ENCODE results near the gene ATP8B1. TPM values are rescaled to one million over a fixed set of nuclear protein-coding genes. Genes with fewer than 3 reads are reported as not detected.
A peak's percentile ranks its signal among the peaks of the same experiment; 100 is the strongest.

The ATP8B1 gene
- total and polyA plus RNA-seq, 2 of the 8 experiments (the other 6 are each of a cell fraction or from before 2014, with no cell fraction given), result 1.1 to 4.6 TPM

DNA sequence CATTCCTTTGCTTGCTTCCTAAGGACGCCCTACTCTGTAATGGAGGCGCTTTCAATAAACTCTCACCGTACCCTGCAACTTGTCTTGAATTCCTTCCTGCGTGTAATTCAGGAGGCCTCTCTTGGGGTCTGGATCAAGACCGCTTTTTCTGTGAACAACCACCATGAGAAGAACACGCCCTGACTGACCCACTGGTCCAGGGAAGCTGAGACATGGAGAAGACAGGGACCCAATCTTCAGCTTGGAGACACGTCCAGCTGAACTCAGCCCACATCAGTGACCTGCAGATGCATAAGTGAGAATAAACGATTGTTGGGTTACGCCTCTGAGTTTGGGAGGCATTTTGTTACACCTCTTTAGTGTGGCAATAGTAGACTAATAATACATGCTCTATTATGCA is 173.7 kb downstream of the ATP8B1 start:
- Histone ChIP-seq H4K8ac (ENCODE audit: extremely low read depth, insufficient read depth, low read length) (no peak overlapping the region), H2BK12ac (ENCODE audit: low read depth, low read length) (no peak overlapping the region), H2BK20ac (ENCODE audit: low read length) (no peak overlapping the region), H3K4me2 (ENCODE audit: insufficient read depth in 1 of 2, low read depth in 2 of 2, low read length in 2 of 2) (peak overlapping the region; percentile 37 to 90; a peak in 2 of 4 replicates), H3K9me3 (ENCODE audit: insufficient read depth in 2 of 2, low read depth in 1 of 2, low read length in 1 of 2) (no peaks in the 10 kb centered on the region), H2BK120ac (replicated peaks; ENCODE audit: low read depth, low read length) (no peak overlapping the region), H3K18ac (ENCODE audit: extremely low read depth, low read length) (no peak overlapping the region), H3K4me3 (ENCODE audit: extremely low read depth in 1 of 4, insufficient read depth in 2 of 4, low read depth in 3 of 4, low read length in 4 of 4) (peak overlapping the region in 3 of 4 experiments; percentile 66 to 72 (median 68); a peak in 3 of 8 replicates), H3K56ac (replicated peaks; ENCODE audit: insufficient read length, low read depth, low read length) (no peak overlapping the region), H3K79me1 (ENCODE audit: low read depth, low read length) (no peaks in the 10 kb centered on the region), H2BK5ac (ENCODE audit: low read depth, low read length) (no peak overlapping the region), H3K27me3 (replicated peaks in 1 of 4; ENCODE audit: control insufficient read depth in 3 of 4, extremely low read depth in 1 of 4, insufficient read depth in 3 of 4, low read length in 3 of 4) (no peaks in the 10 kb centered on the region), H3K23ac (ENCODE audit: insufficient read length) (no peak overlapping the region), H3K9ac (replicated peaks in 1 of 4; ENCODE audit: extremely low read depth in 1 of 4, low read depth in 3 of 4, low read length in 3 of 4) (no peak overlapping the region), H3K23me2 (ENCODE audit: low read depth, low read length) (no peaks in the 10 kb centered on the region; the same call in 1 of the 2 replicates), H3K4me1 (replicated peaks in 1 of 4; ENCODE audit: control insufficient read depth in 3 of 4, insufficient read depth in 4 of 4, low read length in 3 of 4) (no peaks in the 10 kb centered on the region; a peak in 1 of 7 replicates), H3K36me3 (ENCODE audit: control insufficient read depth in 2 of 4, insufficient read depth in 4 of 4, low read length in 3 of 4) (no peaks in the 10 kb centered on the region; a peak in 1 of 8 replicates), H2AK5ac (ENCODE audit: low read depth, low read length) (no peak overlapping the region), H3K4ac (replicated peaks; ENCODE audit: insufficient read length, low read depth, low read length) (no peak overlapping the region), H3K27ac (ENCODE audit: low read depth, low read length) (no peak overlapping the region), H4K91ac (replicated peaks; ENCODE audit: insufficient read length, low read length) (no peak overlapping the region), H4K20me1 (replicated peaks in 1 of 2; ENCODE audit: control insufficient read depth in 1 of 2, insufficient read depth in 2 of 2, low read length in 2 of 2) (no peaks in the 10 kb centered on the region), H4K5ac (ENCODE audit: insufficient read length, low read depth, low read length) (no peak overlapping the region), H2BK15ac (ENCODE audit: low read length) (0 out of 2 replicates have a peak overlapping the region, but pooled peaks have one; percentile 40), H2AFZ (ENCODE audit: low read length) (no peak overlapping the region; the same call in 1 of the 2 replicates), H3K14ac (ENCODE audit: insufficient read length) (no peak overlapping the region), H3K79me2 (ENCODE audit: control insufficient read depth in 1 of 2, insufficient read depth in 2 of 2, low read length in 2 of 2) (no peaks in the 10 kb centered on the region)
- CTCF ChIA-PET (ENCODE audit: partially characterized antibody), result interaction anchor here (0.6 to 2.4 kb wide), 7 partner anchors 35 to 614 kb away, joined by 3 to 9 read pairs (median 3); no protein-coding TSS in a partner anchor
- 94% methylated on average over 9 of the region's 9 CpGs; no CpG with 5 or more reads in 1 of the 2 experiments for WGBS, 2 experiments (ENCODE audit: extremely low coverage in 1 of 2, insufficient coverage in 1 of 2, insufficient read length in 1 of 2, insufficient replicate concordance in 2 of 2, low coverage in 1 of 2, low lambda C conversion rate in 2 of 2, missing lambda C conversion rate in 1 of 2)
- FAIRE-seq (no peak), DNase-seq (ENCODE audit: low read depth in 1 of 2, low spot score in 2 of 2) (no peak)
- POLR2A ChIA-PET (ENCODE audit: partially characterized antibody), result interaction anchor here (0.5 to 2.1 kb wide), 2 partner anchors 8 to 198 kb away, joined by 4 to 8 read pairs; partner anchors contain the start of gene NARS1
- TF ChIP-seq, protein P1, sequence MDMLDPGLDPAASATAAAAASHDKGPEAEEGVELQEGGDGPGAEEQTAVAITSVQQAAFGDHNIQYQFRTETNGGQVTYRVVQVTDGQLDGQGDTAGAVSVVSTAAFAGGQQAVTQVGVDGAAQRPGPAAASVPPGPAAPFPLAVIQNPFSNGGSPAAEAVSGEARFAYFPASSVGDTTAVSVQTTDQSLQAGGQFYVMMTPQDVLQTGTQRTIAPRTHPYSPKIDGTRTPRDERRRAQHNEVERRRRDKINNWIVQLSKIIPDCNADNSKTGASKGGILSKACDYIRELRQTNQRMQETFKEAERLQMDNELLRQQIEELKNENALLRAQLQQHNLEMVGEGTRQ (IDR thresholded peaks at IDR 0.05; ENCODE audit: low read length), result no peak
- TF ChIP-seq BACH1 (IDR thresholded peaks at IDR 0.05; ENCODE audit: low read length), result no peak
- TF ChIP-seq, protein P2, sequence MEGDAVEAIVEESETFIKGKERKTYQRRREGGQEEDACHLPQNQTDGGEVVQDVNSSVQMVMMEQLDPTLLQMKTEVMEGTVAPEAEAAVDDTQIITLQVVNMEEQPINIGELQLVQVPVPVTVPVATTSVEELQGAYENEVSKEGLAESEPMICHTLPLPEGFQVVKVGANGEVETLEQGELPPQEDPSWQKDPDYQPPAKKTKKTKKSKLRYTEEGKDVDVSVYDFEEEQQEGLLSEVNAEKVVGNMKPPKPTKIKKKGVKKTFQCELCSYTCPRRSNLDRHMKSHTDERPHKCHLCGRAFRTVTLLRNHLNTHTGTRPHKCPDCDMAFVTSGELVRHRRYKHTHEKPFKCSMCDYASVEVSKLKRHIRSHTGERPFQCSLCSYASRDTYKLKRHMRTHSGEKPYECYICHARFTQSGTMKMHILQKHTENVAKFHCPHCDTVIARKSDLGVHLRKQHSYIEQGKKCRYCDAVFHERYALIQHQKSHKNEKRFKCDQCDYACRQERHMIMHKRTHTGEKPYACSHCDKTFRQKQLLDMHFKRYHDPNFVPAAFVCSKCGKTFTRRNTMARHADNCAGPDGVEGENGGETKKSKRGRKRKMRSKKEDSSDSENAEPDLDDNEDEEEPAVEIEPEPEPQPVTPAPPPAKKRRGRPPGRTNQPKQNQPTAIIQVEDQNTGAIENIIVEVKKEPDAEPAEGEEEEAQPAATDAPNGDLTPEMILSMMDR (IDR thresholded peaks at IDR 0.05; ENCODE audit: control extremely low read depth in 1 of 3, insufficient read depth in 1 of 3, low read depth in 1 of 3, low read length in 3 of 3), result no peak
- TF ChIP-seq RXRA (IDR thresholded peaks at IDR 0.05; ENCODE audit: insufficient read depth, low read depth, low read length), result no peak
- TF ChIP-seq HDAC2 (IDR thresholded peaks at IDR 0.05; ENCODE audit: borderline replicate concordance in 1 of 2, low read depth in 2 of 2, low read length in 2 of 2), result no peak
- TF ChIP-seq RAD21 (IDR thresholded peaks at IDR 0.05 in 1 of 2, conservative IDR thresholded peaks at IDR 0.05 in 1 of 2; ENCODE audit: low read depth in 2 of 2, low read length in 2 of 2), result no peak
- no peak for TF ChIP-seq KDM4A (IDR thresholded peaks at IDR 0.05; ENCODE audit: low read depth, low read length, severe bottlenecking)
- TF ChIP-seq TAF7 (optimal IDR thresholded peaks at IDR 0.05; ENCODE audit: borderline replicate concordance, low read depth, low read length), result no peak
- no peak for TF ChIP-seq SP1 (IDR thresholded peaks at IDR 0.05; ENCODE audit: low read depth, low read length)

Measured in H1 (cell line).